ENCODE results near the gene CFAP299.
"Not testable (repeated sequence)": the region's sequence is repeated elsewhere in the genome, so short reads cannot be mapped to it uniquely, and the experiment has no call there.

CFAP299 gene

GRCh38 chr4:80740375-80740774 lies 404.8 kb downstream of the CFAP299 start:
- DNase-seq, result no peak

DNA sequence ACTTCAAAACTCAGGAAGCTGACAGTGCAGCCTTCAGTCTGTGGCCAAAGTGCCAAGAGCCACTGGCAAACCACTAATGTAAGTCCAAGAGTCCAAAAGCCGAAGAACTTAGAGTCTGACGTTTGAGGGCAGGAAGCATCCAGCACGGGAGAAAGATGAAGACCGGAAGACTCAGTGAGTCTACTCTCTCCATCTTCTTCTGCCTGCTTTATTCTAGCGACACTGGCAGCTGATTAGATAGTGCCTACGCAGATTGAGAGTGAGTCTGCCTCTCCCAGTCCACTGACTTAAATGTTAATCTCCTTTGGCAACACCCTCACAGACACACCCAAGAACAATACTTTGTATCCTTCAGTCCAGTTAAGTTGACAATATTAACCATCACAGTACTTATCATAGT lies 414.0 kb downstream of the CFAP299 start:
- DNase-seq, result not testable (repeated sequence)

DNA sequence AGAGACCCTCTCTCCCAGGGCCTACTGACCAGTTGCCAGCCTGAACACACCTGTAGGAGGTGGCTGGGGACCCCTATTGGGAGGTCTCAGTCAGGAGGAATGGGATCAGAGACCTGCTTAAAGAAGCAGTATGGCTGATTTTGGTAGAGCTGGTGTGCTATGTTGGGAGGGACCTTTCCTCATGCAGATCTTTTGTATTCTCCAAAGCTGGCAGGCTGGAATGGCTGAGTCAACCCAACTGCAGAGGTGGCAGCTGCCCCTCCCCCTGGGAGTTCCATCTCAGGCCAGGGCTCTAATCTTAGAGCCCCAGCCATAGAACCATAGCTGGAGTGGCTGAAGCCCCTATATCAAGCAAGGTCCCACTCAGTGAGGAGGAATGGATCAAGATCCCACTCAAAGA lies 415.7 kb downstream of the CFAP299 start:
- no peak for DNase-seq

DNA sequence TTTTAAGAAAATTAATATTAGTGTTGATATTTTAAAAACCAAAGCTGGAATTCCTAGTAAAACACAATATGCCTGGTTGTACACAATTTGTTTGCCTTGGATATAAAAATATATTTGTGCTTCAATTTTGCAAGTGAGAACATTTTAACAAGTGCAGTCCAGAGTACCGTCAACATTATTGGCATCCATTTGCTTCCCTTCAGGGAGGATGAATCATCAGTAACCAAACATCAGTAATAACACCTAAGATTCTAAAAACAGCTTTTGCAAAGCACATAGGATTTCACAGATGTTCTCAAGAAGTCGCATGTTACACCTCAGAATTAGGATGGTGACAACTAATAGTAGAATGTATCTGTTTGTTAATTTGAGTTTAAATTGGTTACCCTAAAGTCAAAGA lies 432.4 kb downstream of the CFAP299 start:
- no peak for DNase-seq

- no peak for DNase-seq
Observed at GRCh38 chr4:80776168-80776567, 440.6 kb downstream of the CFAP299 start.

- no peak for DNase-seq
Observed at GRCh38 chr4:80781431-80781830, 445.9 kb downstream of the CFAP299 start.

DNA sequence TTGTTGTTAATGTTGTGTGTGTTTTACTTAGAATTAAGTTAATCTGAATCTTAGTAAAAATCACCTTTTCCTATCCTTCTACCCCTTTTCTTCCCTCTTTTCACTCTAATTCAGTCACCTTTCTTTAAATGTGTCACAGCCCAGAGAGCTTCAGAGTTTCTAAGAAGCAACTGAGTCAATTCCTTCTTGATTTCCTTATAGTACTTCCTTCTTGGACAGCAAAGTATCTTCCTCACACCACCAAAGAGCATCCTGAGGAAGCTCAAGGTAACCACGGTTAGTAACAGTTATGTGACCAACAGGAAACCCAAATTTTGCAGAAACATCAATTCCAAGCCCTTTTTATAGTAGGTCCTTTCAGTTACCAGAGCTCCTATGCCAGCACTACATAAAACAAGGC lies 451.8 kb downstream of the CFAP299 start:
- DNase-seq, result no peak

DNA sequence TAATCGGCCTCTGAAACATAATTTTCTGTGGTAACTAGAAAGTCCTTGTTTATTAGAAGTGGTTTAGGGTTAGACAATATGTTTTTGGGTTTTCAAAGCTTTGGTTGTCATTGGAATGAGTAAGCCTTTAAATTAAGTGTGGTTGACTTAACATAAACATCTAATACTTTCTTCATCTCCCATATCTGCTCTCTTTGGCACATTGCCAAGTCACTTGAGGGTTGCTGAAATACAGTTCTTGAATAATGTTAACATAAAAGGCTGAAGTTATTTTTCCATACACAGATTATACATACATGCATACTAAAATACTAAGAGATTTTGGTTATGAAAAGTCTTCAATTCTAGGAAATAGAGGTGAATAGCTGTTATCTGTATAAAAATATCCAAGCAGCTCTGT lies 453.3 kb downstream of the CFAP299 start:
- DNase-seq, result peak in 2 of 6 experiments; percentile 10

DNA sequence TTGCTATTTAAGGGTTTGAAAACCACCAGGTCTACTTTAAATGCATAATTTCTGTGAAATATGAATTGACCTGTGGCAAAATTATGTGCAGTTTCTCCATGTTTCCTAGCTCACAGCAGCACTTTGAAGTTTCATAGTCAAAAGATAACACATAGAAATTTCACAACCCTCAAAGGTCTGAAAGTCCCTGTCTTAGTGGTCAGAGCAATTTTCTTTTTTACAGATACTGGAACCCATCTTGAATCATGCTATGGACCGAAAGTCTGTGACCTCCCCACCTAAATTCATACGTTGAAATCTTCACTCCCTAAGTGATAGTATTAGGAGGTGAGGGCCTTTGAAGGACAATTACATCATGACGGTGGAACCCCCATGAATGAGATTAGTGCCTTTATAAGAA lies 454.6 kb downstream of the CFAP299 start:
- DNase-seq, result no peak

DNA sequence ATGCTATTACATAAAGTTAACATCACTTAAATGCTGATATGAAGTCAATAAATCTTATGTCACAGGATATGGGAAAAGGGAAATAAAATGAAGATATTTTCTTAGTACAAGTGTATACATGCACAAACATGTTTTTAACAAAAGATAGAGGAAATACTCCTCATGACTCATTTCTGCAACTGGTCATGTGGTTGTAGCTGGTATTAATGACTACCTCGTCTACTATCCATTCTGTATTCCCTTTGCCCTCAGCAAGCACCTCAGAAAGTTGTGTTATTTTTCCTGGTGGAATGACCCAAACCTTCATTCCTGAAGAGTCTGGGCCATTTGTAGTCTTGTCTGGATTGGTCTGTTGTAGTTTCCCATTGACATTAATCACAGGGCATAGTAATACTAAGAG lies 458.1 kb downstream of the CFAP299 start:
- not testable (repeated sequence) for DNase-seq

DNA sequence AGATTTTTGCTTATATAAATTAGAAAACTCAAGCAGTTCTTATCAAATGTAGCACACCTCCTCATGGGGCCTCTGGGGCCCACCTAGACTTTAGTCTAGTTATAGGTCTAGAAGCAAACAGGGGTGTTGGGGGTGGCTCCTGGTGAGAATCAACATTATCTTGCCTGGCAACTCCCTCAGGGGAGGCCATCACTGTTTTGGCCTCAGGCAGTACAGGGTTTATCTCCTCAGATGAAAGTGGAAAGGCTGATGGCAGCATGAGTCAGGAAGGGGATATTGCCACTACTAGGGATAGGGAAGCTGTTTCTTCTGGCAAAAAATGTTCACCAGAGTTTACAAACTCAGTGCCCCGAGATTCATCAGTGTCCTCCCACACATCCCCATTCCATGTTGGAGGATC lies 462.6 kb downstream of the CFAP299 start:
- DNase-seq, result no peak

DNA sequence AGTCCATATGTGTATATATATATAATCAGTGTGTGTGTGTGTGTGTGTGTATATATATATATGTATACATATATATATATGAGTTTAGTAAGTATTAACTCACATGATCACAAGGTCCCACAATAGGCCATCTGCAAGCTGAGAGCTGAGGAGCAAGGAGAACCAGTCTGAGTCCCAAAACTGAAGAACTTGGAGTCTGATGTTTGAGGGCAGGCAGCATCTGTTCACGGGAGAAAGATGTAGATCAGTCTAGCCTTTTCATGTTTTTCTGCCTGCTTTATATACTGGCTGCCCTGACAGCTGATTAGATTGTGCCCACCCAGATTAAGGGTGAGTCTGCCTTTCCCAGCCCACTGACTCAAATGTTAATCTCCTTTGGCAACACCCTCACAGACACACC lies 465.2 kb downstream of the CFAP299 start:
- DNase-seq, result peak in 1 of 6 experiments; percentile 6

- DNase-seq, result no peak
Observed at GRCh38 chr4:80803337-80803736, 467.8 kb downstream of the CFAP299 start.

DNA sequence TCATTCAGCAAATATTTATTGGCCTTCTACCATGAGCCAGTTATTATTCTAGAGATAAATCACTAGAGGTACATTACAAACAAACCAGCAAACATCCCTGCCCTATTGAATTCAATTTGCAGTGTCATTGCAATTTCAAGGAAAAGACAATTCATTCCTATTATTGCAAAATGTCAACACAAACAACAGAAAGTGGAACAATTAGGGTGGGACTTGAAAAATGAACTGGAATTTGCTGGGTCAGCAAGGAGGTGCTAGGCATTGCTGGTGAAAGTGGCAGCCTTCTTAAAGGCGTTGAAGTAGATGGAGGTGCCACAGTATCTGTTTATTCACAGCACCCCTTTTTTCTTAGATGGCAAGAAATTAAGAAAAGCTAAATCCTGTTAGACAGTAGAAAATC lies 470.9 kb downstream of the CFAP299 start:
- DNase-seq, result no peak

DNA sequence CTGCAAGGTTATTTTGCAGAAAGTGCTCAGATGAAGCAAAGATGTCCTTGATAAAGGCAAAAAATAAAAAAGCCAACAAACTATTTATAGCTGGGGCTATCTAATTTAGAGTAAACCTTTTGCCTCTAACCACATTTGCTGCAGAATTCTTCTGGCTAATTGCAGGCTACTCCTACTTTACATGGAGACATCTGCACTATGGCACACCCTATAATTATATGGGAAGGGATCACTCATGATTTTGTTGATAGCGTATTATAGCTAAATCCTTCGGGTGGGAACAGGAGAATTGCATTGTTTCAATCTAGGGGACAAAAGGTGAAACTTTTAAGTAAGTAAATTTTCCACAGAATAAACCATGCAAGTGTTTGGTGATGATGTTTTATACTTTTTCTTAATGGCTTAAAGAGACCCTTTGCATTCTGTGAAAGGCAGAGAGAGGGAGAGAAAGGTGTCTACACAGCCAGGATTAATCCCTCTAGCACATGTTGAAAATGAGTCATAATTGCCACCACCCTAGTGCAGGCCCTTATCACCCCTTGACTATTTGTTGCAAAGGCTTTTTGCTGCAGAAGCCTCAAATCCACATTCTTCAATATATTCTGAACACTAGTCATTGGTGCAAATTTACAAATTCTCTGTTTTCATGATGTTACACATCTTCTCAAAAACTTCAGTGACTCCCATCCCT lies 473.7 kb downstream of the CFAP299 start:
- DNase-seq, result no peak

DNA sequence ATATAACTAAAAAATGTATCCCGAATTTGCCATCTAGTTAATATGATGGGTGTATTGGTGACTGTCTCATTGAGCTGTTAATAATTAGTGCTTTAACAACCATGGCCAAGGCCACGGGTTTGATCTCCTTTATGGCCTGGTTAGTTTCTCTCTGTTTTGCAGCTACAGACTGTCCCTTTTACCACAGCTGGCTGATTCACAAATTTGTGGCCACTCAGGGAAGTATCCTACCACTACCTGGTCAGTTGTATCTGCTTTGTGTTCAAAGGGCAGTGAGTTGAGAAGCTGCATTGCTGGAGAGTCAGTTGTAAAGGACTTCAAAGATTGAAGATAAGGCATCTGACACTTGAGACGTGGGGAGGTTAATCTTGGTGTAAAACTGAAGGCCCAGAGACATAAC lies 475.9 kb downstream of the CFAP299 start:
- DNase-seq, result no peak

- DNase-seq, result no peak
Observed at GRCh38 chr4:80812145-80812544, 476.6 kb downstream of the CFAP299 start.

- DNase-seq, result no peak
Observed at GRCh38 chr4:80814266-80814665, 478.7 kb downstream of the CFAP299 start.

DNA sequence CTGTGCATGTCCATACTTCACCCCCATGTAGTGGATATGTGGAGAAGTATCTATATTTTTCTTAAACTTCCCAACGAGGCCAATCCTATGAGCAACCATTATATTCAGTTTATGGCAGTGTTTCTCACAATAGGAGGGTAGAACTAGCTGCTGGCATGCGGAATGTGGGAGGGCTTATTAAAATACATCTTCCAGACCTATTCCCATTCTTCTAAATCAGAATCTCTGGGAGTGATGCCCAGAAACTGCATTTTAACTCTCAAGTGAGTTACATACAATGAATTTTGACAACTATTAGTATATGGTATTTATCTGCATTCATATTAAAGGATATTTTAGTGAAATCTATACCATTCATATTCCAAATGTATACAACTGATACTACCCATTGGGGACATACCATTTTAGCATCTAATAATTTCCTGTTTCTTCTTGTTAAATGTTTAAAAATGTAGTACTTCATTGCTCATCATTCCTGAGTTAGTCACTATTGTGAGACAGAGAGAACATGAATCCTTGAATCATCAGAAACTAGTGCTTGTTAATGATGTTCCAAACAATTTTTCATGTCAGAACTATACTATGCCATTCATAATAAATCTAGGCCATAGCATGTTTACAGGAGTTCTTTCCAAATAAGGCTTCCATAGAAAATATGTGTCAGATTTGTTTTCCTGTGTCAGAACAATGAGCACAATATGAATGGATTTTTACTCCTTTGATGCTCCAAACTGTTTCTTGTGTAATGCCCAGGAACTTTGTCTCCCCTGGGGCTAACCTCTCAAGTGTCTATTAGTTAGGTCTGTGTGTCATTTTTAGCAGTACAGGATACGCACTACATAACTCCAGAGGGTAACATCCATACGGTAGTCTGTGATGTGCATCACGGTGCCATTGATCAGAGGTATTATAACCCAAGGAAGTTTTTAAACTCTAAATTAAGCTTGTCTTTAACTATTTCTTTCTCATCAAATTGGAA lies 496.1 kb downstream of the CFAP299 start:
- DNase-seq, result no peak

DNA sequence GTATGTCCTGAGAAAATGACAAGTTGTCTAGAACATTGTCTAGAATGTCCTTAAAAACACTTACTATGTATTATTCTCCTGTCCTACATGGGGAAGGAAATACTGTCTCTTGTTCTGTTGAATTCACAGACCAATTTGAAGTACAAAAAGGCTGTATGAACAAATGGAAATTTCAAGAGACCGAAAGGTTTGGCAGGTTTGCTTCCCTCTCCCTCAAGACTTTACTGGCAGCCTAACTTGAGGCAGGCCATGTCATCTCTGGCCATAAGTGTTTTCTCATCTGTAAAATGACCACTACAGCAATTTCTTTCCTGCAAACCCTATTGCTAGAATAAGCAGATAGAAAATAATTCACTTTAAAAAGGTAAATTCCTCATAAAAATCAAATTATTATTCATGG lies 503.8 kb downstream of the CFAP299 start:
- DNase-seq, result no peak

- DNase-seq, result no peak
Observed at GRCh38 chr4:80839792-80840191, 504.3 kb downstream of the CFAP299 start.

- DNase-seq, result no peak
Observed at GRCh38 chr4:80840396-80840795, 504.9 kb downstream of the CFAP299 start.

DNA sequence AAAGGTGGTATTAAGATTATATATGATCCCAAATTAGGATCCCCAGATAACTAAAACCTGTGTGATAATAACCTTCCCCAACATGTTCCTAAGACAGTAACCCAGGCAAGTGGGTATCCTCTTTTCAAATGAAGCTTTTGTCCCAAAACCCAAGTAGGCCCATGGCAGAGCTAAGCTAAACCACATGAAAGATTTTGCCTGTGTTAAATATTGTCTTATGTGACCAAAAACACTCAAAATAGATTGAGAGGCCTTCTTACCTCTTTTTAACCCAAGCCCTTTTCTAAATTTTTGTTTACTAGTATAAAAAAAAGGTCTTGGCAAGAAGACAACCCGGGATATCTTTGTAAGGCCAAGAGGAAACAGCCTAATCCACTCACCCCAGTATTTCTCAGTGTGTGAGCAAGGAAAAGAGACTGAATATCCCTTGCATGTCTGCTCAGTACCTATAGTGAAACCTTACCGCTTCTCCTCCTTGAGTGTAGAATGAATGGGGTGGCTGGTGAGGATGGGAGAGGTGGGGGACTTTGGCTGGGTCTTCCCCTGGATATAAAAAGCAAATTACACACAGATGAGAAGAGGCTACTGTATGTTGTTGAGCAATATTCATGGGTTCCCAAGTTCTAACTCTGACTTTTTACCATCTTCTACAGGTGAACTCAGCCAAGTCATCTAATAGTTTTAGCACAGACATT lies 506.2 kb downstream of the CFAP299 start:
- DNase-seq, result no peak

DNA sequence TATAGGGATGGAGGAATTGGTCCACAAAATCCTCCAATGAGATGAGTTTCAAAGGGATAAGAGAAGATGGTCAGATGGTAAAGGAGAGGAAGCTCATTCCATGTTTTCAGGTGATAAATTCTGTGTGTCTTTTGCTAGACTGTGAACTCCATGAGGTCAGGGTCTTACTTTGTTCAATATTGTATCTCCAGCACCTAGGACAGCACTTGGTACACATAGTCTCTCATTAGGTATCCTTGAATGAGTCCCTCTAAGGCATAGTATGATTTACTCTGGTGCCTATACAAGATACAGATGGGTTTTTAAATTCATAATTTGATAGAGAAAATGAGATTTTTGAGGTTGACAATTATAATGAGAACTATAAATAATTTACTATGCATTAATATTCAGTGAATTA lies 510.7 kb downstream of the CFAP299 start:
- DNase-seq, result no peak

Measured in stimulated activated naive CD4-positive, alpha-beta T cell (primary cell).